Fibroblast of skin of left biceps (primary cell): ENCODE measurements around the gene FBXL4.

Source experiments
- DNase-seq, 2 experiments: peaks; one replicate each; pipeline ENCODE4 v3.0.0-alpha.2; 2013; ENCODE audit warnings: low read depth in 2 of 2

FBXL4 gene

GRCh38 chr6:98824902-98825599, 122.7 kb downstream of the FBXL4 start:
- no peak for DNase-seq

- DNase-seq, result no peak
These were observed 123.4 kb downstream of the FBXL4 start for GRCh38 chr6:98824162-98824901.

- no peak for DNase-seq
These were observed 124.2 kb downstream of the FBXL4 start for GRCh38 chr6:98823428-98824161.

GRCh38 chr6:98821756-98822405, 125.9 kb downstream of the FBXL4 start:
- no peak for DNase-seq
